Mucosa of descending colon (tissue), 3 donors: ENCODE results near the gene PPP2R5C. TPM values are rescaled to one million over a fixed set of nuclear protein-coding genes. Genes with fewer than 3 reads are reported as not detected.

Source experiments
- ATAC-seq: fragments of 200-7000 bp; cut with Tn5 transposase; one replicate; pipeline ENCODE4 v1.9.1; 2020; ENCODE audit warnings: mild to moderate bottlenecking, moderate library complexity
- DNase-seq, 3 donors: peaks; one replicate each; pipeline ENCODE4 v3.0.0-alpha.2; 2020
- H3K36me3 ChIP-seq: fragments of 200-600 bp; one replicate; pipeline ENCODE4 v1.8.0; 2021; ENCODE audit warnings: low read depth, mild to moderate bottlenecking
- H3K4me1 ChIP-seq: fragments of 200-600 bp; one replicate; pipeline ENCODE4 v1.8.0; 2021; ENCODE audit warnings: low read depth, mild to moderate bottlenecking
- H3K4me3 ChIP-seq: fragments of 200-600 bp; one replicate; pipeline ENCODE4 v1.8.0; 2021; ENCODE audit warnings: mild to moderate bottlenecking
- H3K9me3 ChIP-seq: fragments of 200-600 bp; one replicate; pipeline ENCODE4 v1.8.0; 2021; ENCODE audit warnings: mild to moderate bottlenecking
- intact Hi-C, 2 donors: fragments of 100-400 bp; cut with DNase I in 1 of 2; cut with micrococcal nuclease in 1 of 2; formaldehyde crosslinking; loops; one replicate each; pipeline versions ENCODE4 v1.11.0 to v1.11.1; 2022; cut with DNase I, micrococcal nuclease
- total RNA-seq, 3 donors: library from RNA; stranded (reverse); fragmentation: NEBNext Ultra II Directional in 2 of 3; extraction: Animal tissue kit (Norgen Biotek cat#: 25700) in 2 of 3; gene quantifications; one replicate each; pipeline versions ENCODE4 v1.2.1 to v1.2.4, GENCODE V29; 2021 to 2023
- TF ChIP-seq, protein P1 (sequence below): fragments of 200-600 bp; IDR thresholded peaks from one replicate; pipeline ENCODE4 v1.8.0; 2022; ENCODE audit warnings: antibody characterized with exemption, mild to moderate bottlenecking
- donor health status: DM: no; HTN: no; CAD: no; lungs with moderate emphysema.
- donor health status: DM: no; HTN: no; CAD: no.
- donor health status: DM: no; HTN: yes; CAD: no.

Gene PPP2R5C
- total RNA-seq, 3 donors from 2014 or later: 131 to 173 (median 160) TPM

DNA sequence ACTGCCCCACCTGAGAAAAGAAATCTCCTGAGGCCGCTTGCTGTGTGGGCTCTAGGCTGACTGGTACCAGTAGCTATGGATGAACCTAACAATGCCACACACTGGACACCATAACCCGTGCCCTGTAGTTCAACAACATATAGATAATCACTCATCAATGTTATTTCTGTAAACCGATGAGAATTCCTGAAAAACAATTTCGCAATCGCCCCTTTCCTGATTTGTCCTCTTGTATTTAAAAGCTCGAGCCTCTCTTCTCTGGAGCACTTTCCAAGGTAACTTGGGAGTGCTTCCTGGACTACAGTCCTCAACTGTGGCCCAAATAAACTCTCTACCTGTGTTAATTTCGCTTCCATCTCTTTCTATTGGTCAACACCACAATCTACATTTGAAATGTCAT lies 26.1 kb upstream of the PPP2R5C start:
- intact Hi-C loops: no loop called here
- Histone ChIP-seq H3K36me3 (no peaks in the 10 kb centered on the region), H3K4me1 (peaks cover 14% of the 10 kb centered on the region), H3K9me3 (peaks cover 3% of the 10 kb centered on the region), H3K4me3 (no peak overlapping the region)
- DNase-seq: no peak
- ATAC-seq: no peak
- TF ChIP-seq, protein P1, sequence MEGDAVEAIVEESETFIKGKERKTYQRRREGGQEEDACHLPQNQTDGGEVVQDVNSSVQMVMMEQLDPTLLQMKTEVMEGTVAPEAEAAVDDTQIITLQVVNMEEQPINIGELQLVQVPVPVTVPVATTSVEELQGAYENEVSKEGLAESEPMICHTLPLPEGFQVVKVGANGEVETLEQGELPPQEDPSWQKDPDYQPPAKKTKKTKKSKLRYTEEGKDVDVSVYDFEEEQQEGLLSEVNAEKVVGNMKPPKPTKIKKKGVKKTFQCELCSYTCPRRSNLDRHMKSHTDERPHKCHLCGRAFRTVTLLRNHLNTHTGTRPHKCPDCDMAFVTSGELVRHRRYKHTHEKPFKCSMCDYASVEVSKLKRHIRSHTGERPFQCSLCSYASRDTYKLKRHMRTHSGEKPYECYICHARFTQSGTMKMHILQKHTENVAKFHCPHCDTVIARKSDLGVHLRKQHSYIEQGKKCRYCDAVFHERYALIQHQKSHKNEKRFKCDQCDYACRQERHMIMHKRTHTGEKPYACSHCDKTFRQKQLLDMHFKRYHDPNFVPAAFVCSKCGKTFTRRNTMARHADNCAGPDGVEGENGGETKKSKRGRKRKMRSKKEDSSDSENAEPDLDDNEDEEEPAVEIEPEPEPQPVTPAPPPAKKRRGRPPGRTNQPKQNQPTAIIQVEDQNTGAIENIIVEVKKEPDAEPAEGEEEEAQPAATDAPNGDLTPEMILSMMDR: no peak

DNA sequence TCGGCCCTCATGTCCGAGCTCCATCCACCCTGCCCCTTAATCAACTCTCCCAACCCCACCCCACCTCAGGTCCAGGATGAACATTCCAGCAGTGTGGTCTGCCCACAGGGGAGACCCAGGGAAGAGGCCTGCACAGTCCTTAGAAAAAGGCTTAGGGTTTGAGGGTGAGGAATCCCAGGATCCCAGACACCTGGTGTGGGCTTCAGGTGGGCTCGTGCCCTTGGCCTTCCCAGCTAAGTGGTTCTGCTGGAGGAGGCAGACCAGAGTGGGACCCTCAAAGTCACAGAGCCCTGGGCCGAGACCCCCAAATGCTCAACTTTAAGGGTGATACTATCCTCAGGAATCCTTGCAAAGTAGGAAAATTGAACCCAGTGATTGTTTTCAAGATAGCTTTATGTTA lies 25.4 kb upstream of the PPP2R5C start:
- Histone ChIP-seq H3K4me3 (no peak overlapping the region), H3K4me1 (peaks cover 8% of the 10 kb centered on the region), H3K36me3 (no peaks in the 10 kb centered on the region), H3K9me3 (peaks cover 9% of the 10 kb centered on the region)
- intact Hi-C loops: no loop called here
- DNase-seq (no peak), ATAC-seq (no peak)
- TF ChIP-seq, protein P1: no peak

DNA sequence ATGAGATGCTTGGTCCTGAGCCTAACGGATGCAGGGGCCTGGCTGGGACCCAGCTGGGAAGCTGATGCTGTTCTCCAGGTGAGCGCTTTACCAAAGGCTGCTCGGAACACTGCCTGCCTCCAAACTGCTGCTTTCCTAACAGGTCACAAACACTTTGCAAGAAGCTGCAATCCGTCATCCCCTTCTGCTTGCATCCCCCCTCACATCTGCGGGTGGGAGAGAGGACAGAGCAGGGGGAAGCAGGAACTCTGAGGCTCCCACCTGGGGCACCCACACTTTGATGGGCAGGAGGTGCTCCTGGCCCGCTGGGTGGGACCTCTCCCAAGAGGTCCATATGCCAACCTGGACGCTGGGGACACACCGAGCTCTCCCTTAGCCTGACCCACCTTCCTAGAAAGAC lies 24.9 kb upstream of the PPP2R5C start:
- TF ChIP-seq, protein P1: no peak
- intact Hi-C loops: no loop called here
- no peak for ATAC-seq
- peaks cover 12% of the 10 kb centered on the region for H3K9me3 ChIP-seq
- H3K4me3 ChIP-seq: no peak overlapping the region
- peaks cover 4% of the 10 kb centered on the region for H3K4me1 ChIP-seq
- H3K36me3 ChIP-seq: no peaks in the 10 kb centered on the region
- no peak for DNase-seq

DNA sequence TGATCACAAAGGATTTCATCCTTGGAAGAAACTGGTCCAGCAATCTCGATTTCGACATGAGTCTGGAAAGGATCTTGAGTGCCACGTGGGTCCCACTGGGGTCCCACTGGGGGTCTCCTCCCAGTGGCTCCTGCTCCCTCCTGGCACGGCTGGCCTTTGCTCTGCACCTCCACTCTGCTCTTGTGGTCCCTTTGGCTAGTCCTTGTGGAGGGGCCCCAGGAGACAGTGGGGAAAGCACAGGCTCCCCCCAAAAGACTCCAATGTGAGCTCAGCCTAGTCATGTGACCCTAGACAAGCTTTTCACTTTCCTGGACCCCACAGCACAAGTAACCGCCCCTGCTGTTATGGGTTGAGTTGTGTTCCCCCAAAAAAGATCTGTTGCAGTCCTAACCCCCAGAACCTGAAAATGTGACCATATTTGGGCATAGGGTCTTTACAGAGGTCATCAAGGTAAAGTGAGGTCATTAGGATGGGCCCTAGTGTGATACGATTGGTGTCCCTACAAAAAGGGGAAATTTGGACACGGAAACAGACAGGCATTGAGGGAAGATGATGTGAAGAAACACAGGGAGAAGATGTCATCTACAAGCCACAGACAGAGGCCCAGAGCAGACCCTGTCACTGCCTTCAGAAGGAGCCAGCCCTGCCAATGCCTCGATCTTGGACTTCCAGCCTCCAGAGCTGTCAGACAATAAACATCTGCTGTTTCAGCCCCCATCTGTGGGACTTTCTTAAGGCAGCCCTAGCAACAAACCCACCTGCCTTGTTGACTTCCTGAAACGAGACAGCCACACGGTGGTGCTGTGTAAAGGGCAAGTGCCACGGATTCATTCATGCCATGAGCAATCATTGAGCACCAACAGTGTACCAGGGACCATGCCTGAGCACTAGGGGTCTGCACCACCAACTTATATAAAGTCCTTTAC lies 23.8 kb upstream of the PPP2R5C start:
- Histone ChIP-seq H3K36me3 (no peaks in the 10 kb centered on the region), H3K9me3 (peaks cover 12% of the 10 kb centered on the region), H3K4me3 (no peak overlapping the region), H3K4me1 (no peaks in the 10 kb centered on the region)
- intact Hi-C loops: no loop called here
- ATAC-seq (peak; percentile 65), DNase-seq (no peak)
- TF ChIP-seq, protein P1: no peak

DNA sequence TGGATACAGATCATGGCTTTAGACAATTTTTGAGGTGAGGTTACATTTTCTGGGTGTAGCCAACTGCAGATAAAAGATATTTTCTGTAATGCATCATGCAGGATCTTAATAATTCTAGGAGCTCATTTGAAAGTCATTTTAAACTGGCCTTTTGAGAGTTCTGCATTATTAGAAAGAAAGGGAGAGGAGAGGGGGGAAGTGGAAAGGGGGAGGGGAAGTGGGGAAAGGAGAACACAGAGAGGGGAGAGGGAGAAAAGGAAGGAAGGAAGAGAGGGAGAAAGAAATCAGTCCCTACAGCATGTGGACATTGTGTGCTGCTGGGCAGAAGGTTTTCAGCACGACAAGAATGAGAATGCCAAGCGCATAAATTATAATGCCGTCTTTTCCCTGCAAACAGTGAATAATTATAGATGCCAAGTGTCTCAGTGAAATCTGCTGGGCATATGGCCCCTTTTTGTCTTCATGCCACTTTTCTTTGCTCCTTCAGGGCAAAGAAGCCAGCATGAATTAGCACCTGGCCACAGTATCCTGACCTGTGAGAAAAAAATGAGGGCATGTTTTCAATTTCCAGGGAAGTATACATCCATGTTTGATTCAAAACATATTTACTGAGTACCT lies 22.7 kb upstream of the PPP2R5C start:
- DNase-seq (no peak), ATAC-seq (no peak)
- Histone ChIP-seq H3K36me3 (no peaks in the 10 kb centered on the region), H3K4me3 (no peak overlapping the region), H3K4me1 (no peaks in the 10 kb centered on the region), H3K9me3 (peaks cover 12% of the 10 kb centered on the region)
- TF ChIP-seq, protein P1: no peak
- intact Hi-C loops: no loop called here
